ENCODE data around the gene OSTF1. TPM values are rescaled to one million over a fixed set of nuclear protein-coding genes. Genes with fewer than 3 reads are reported as not detected.

Gene OSTF1
- total RNA-seq = 75.7 and 86.2 TPM in 2 replicates

DNA sequence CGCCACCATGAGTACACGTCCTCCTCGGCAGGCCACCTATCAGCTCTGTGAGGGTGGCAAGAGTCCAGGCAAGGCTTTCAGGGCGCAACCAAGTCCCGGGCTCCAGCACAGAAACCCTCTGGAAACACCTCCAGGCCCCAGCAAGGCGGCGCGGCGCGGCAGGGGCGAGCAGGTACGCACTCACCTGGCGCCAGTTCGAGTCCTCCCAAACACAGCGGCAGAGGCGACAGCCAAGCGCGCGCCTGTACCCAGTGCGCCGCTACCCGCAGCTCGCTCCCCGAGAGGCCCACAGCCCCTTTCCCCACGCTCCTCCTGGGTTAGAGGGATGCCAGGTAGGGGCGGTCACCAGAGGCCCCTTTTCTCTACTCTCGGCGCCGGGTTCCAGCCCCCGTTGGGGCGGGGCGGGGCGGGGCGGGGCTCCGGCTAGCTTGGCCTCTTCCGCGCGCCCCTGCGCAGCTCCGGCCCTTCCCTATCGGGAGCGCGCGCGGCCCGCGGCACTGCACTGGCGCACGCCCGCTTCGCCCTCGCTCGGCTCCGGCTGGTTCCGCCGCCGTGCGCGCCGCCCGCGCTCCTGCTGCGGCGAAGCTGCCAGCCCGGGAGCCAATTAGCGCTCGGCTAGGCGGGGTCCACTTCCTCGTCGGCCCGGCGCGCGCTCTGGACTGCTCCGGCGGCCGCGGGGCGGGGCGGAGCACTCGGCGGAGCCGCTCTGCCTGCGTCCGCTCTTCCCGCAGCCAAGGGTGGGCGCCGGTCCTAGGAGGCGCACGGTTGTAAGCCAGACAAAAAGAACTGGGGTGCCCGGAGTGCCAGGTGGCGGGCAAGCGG lies at the start of gene OSTF1, which contains the start of gene NMRK1:
TSS of gene OSTF1 (plus strand) at position 691 of the 822 bp plus-strand sequence. CDS start 179 bp downstream, outside the sequence.
TSS of gene NMRK1 (minus strand) at position 332 of the 822 bp plus-strand sequence. CDS start 5,040 bp downstream, outside the sequence.

Small RNA genes lying within 50 kb of the gene (small RNA-seq; reads per million reads assigned to genes)
- not detected for gene RF00019

Other genes starting within 250 kb of the OSTF1 start
- 0.13 and 0.14 TPM in 2 replicates for gene TRPM6, start 200.6 kb upstream of the OSTF1 start, total RNA-seq
- gene C9orf40, start 135.6 kb upstream of the OSTF1 start, total RNA-seq = 6.6 and 6.7 TPM in 2 replicates
- gene CARNMT1, start 60.2 kb upstream of the OSTF1 start, total RNA-seq = 42.3 and 43.2 TPM in 2 replicates
- 31.0 and 36.2 TPM in 2 replicates for gene NMRK1, start 359 bp upstream of the OSTF1 start, total RNA-seq